Measurements from ENCODE around the gene CPN1. TPM values are rescaled to one million over a fixed set of nuclear protein-coding genes. Genes with fewer than 3 reads are reported as not detected.
"Not testable (repeated sequence)": the region's sequence is repeated elsewhere in the genome, so short reads cannot be mapped to it uniquely, and the experiment has no call there.

CPN1 gene
- total RNA-seq = not detected in 2 replicates

DNA sequence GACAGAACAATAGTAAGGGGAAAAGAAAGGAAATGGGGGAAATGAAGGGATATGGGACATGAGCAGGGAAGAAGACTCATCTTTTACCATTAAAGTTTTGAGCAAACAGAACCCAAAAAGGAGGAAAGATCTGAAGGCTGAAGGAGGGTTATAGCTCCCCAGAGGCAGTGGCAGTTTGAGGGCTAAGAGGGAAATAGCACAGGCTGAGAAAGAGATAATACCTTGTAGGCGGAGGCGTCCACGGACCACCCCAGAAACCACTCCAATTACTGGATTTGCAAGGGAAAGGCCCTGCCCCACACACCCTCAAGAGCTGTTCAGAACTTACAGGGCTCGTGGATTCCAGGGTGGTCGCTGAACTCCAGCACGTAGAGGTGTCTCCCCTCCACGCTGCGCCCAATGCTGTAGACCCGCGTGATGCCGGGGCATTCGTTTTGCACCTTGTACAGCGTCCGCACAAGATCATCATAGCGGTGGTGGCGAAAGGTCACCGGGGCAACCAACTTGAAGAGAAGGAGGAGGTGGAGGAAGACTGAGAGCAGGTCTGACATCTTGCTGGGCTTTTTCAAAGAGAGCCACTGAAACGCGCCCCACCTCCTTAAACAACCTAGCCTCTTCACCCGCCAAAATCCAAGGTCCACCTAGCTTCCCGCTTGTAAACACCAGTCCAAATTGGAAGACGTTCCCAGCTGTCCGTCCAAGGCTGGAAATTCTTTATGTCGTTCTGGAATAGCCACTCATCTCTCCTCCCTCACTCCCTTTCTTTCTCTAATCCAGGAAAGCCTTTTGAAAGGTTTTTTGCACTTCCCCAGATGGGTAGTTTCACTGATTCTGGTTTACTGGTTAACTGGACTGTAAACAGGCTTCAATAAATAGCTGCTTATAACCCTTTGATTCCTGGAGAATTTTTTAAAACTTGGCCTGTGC, at the start of gene CPN1:
Gene CPN1, minus strand, starts transcription at position 795 of the 927 bp plus-strand sequence. Its CDS starts 244 bp downstream, at position 551.
- no peak for DNase-seq (ENCODE audit: extremely low read depth, low read depth, low spot score)

- DNase-seq (ENCODE audit: extremely low read depth, low read depth, low spot score) = no peak
Observed at GRCh38 chr10:100130831-100131230, 49.2 kb upstream of the CPN1 start.

DNA sequence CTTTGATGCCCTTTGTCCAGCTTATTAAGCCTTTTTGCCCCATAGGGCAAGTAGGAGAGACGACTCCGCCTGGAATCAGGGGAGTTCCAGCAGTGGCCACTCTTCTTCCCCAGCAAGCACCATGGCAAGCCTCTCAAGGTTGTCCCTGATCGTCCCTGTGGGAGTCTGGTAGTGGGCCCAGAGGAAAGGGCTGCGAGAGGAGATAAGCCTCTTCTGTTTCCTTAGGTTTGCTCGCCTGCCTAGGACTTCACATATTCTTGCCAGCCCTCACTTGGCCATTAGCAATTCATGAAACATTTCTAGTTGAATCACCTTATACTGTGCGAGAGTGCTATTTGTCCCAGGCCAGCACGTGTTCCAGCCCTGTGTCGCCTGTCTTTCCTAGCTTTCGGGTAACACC, 47.8 kb upstream of the CPN1 start:
- DNase-seq (ENCODE audit: extremely low read depth, low read depth, low spot score) = no peak

GRCh38 chr10:100128951-100129350, 47.3 kb upstream of the CPN1 start:
- DNase-seq (ENCODE audit: extremely low read depth, low read depth, low spot score) = no peak

GRCh38 chr10:100125335-100125734, 43.7 kb upstream of the CPN1 start:
- DNase-seq (ENCODE audit: extremely low read depth, low read depth, low spot score) = not testable (repeated sequence)

GRCh38 chr10:100124097-100124496, 42.4 kb upstream of the CPN1 start:
- no peak for DNase-seq (ENCODE audit: extremely low read depth, low read depth, low spot score)

DNA sequence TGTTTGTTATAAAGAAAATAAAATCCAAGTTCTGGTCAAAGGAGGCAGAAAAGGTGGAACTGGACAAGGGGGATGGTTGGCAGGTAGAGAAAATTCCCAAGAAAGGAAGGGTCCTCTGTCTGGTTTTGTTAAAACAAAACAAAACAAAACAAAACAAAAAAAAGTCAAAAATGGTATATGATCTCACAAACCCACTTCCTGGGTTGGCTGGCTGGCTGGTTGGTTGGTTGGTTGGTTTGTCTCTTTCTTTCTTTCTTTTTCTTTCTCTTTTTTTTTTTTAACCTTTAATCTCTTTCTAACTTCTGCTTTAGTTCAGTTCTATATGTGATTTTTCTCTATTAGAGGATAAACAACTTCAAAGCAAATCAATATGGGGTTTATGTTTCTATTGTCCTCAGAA, 41.1 kb upstream of the CPN1 start:
- no peak for DNase-seq (ENCODE audit: extremely low read depth, low read depth, low spot score)

- no peak for DNase-seq (ENCODE audit: extremely low read depth, low read depth, low spot score)
Observed at GRCh38 chr10:100120550-100120949, 38.9 kb upstream of the CPN1 start.

- no peak for DNase-seq (ENCODE audit: extremely low read depth, low read depth, low spot score)
Observed at GRCh38 chr10:100119726-100120125, 38.1 kb upstream of the CPN1 start.

GRCh38 chr10:100114976-100115770, 33.5 kb upstream of the CPN1 start:
- DNase-seq (ENCODE audit: extremely low read depth, low read depth, low spot score) = no peak

GRCh38 chr10:100114460-100114859, 32.8 kb upstream of the CPN1 start:
- no peak for DNase-seq (ENCODE audit: extremely low read depth, low read depth, low spot score)

DNA sequence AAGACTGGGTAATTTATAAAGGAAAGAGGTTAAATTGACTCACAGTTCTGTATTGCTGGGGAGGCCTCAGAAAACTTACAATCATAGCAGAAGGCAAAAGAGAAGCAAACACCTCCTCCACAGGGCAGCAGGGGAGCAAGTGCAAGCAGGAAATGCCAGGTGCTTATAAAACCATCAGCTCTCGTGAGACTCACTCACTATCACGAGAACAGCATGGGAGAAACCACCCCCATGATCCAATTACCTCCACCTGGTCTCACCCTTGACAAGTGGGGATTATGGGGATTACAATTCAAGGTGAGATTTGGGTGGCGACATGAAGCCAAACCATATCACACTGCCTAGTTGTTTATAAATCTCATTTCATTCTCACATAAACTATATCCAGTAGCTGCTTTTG, 28.0 kb upstream of the CPN1 start:
- DNase-seq (ENCODE audit: extremely low read depth, low read depth, low spot score) = no peak

- DNase-seq (ENCODE audit: extremely low read depth, low read depth, low spot score) = no peak
Observed at GRCh38 chr10:100106865-100107264, 25.2 kb upstream of the CPN1 start.

DNA sequence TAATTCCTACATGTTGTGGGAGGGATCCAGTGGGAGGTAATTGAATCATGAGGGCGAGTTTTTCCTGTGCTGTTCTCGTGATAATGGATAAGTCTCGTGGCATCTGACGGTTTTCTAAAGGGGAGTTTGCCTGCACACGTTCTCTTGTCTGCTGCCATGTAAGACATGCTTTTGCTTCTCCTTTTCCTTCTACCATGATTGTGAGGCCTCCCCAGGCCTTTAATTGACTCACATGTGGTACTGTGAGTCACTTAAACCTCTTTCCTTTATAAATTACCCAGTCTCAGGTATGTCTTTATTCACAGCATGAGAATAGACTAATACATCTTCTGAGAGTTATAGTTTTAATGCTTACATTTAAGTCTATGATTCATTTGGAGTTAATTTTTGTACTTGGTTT, 22.6 kb upstream of the CPN1 start:
- DNase-seq (ENCODE audit: extremely low read depth, low read depth, low spot score) = no peak

DNA sequence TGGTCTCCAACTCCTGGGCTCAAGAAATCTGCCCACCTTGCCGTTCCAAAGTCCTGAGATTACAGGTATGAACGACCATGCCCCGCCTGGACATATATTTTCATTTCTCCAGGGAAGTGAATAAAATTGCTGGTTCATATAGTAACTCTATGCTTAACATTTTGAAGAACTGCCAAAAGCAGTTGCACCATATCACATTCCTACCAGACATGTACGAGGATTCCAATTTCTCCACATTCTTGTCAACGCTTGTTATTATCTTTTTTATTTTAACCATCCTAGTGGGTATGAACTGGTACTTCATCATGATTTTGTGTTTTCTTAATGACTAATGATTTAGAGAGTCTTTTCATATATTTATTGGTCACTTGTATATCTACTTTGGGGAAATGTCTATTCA, 21.9 kb upstream of the CPN1 start:
- no peak for DNase-seq (ENCODE audit: extremely low read depth, low read depth, low spot score)

DNA sequence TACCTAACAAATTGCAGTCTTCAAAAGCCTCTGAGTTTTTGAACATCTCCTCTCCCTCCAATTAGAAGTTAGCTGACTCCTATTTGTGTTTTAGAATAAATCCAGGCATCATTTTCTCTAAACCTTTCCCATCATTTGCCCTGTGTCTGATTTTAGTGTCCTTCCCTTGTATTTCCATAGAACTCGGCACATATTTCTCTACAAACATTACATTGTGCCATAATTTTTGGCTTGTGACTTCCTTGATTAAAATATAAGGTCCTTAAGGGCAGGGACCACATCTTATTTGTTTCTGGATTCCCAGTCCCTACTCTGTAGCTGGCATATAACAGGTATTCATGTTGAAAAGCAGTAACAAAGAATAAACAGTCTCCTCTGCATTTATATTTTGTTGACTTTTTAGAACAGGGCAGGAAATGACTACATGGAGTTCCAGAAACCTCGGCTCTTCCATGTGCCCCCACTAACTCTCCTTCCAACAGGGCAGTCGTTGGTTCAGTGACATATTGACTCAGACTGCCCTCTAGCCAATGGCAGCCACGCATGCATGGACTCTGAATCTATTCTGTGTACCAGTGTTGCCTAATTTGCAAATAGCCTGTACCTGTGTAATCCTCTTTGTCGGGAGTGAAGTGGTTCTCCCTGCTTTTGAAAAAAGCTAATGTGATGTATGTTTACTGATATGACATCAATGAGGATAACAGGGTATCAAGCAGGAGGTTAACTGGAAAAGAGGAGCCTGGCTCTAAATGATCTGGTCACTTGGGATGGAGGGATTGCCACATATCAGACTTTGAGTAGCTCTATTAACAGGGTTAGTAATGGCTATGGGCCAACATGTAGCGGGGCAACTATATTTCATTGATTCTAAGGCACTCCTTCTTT, 19.8 kb upstream of the CPN1 start:
- DNase-seq (ENCODE audit: extremely low read depth, low read depth, low spot score) = no peak

DNA sequence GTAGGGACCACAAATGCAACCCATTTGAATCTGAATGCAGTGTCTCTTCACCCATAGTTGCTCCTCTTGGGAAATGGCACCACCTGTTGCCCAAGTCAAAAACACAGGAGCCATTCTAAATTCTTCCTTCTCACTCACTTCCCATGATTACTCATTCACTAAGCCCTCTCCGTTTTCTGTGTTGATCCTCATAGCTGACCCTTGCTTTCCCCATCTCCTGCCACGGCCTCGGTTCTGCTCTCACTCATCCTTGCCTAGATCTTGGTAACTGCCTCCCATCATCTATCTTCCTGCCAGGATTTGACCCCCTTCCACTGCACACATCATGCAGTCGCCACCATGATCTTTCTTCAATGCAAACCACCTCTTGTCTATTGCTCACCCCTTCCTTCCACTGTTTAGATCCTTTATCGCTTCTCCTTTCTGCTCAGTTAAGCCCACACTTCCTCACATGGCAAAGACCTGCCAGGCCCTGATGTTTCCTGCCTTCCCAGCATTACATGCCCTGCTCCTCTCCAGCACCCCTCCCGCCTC, 19.0 kb upstream of the CPN1 start:
- no peak for DNase-seq (ENCODE audit: extremely low read depth, low read depth, low spot score)

- no peak for DNase-seq (ENCODE audit: extremely low read depth, low read depth, low spot score)
Observed at GRCh38 chr10:100089241-100089640, 7.6 kb upstream of the CPN1 start.

- DNase-seq (ENCODE audit: extremely low read depth, low read depth, low spot score) = not testable (repeated sequence)
Observed at GRCh38 chr10:100086708-100087107, 5.0 kb upstream of the CPN1 start.

DNA sequence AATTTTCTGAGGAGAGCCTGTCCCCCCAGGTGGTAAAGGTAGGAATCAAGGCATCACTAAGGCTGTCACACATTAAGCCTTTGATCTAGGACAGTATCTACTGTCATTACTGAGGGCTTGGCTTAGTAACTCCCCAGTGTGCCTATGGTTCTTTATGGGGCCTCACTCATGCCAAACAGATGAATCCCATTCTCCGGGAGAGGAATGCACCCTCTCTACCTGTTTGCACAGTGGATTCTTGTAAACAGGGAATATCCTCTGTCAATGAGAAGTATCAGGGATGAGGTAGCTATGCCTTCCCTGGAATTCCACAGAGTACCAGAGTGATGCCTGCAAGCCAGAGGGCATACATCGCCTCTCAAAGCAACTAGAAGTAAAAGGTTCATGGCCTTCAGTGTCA, 3.9 kb upstream of the CPN1 start:
- DNase-seq (ENCODE audit: extremely low read depth, low read depth, low spot score) = no peak

- DNase-seq (ENCODE audit: extremely low read depth, low read depth, low spot score) = no peak
Observed at GRCh38 chr10:100083623-100084022, 2.0 kb upstream of the CPN1 start.
